Thyroid gland (tissue), 4 donors: ENCODE data around the gene SOX10. TPM values are rescaled to one million over a fixed set of nuclear protein-coding genes. Genes with fewer than 3 reads are reported as not detected.

Experiments used
- DNase-seq, 2 donors: peaks; one replicate each; pipeline ENCODE4 v3.0.0-alpha.2; 2019
- H3K27ac ChIP-seq, 3 donors: fragments of 200-600 bp; sonication (generic); 1 replicate in 2 of 3; 2 replicates in 1 of 3; pipeline ENCODE4 v1.5.1; 2016 to 2019; ENCODE audit warnings: mild to moderate bottlenecking in 1 of 3, moderate library complexity in 1 of 3
- H3K27me3 ChIP-seq: fragments of 200-600 bp; sonication (generic); one replicate; pipeline ENCODE4 v1.5.1; 2019
- H3K36me3 ChIP-seq, 2 donors: fragments of 200-600 bp; sonication (generic); one replicate each; pipeline ENCODE4 v1.5.1; 2016 to 2019
- H3K4me1 ChIP-seq, 2 donors: fragments of 200-600 bp; sonication (generic); one replicate each; pipeline ENCODE4 v1.5.1; 2017 to 2019
- H3K4me3 ChIP-seq, 3 donors: fragments of 200-600 bp; sonication (generic); replicated peaks in 1 of 3; 1 replicate in 2 of 3; 2 replicates in 1 of 3; pipeline ENCODE4 v1.5.1; 2016; ENCODE audit warnings: mild to moderate bottlenecking in 1 of 3
- H3K9me3 ChIP-seq: fragments of 200-600 bp; sonication (generic); one replicate; pipeline ENCODE4 v1.5.1; 2017
- CTCF ChIP-seq, 6 experiments: fragments of 200-600 bp in 3 of 6; fragments of 450-650 bp in 3 of 6; sonication (generic) in 3 of 6; IDR thresholded peaks; one replicate each; pipeline ENCODE4 v1.5.1; 2016 to 2019; ENCODE audit warnings: antibody characterized with exemption in 6 of 6, mild to moderate bottlenecking in 2 of 6, inconsistent platforms in 1 of 6, moderate library complexity in 1 of 6
- POLR2A ChIP-seq, 2 donors: fragments of 450-650 bp; IDR thresholded peaks; one replicate each; pipeline ENCODE4 v1.6.1; 2017; ENCODE audit warnings: antibody characterized with exemption in 2 of 2, mild to moderate bottlenecking in 2 of 2, moderate library complexity in 1 of 2
- WGBS, 2 donors: methylation state at CpG; one replicate each; pipeline ENCODE4 v1.1.5; 2017; 5-methylcytosine and 5-hydroxymethylcytosine counted together
- intact Hi-C: fragments of 100-400 bp; cut with DNase I; formaldehyde crosslinking; loops from one replicate; pipeline ENCODE4 v1.15.1; 2023
- microRNA-seq: library from miRNA; unstranded; fragments of <30 nt; microRNA quantifications from one replicate; pipeline ENCODE4, GENCODE V29; 2016
- total RNA-seq, 4 donors: library from RNA; depleted of rRNA; stranded (reverse); fragments of >200 nt; gene quantifications; one replicate each; pipeline ENCODE4 v1.2.3, GENCODE V29; 2016

SOX10 gene
- total RNA-seq, 4 donors from 2014 or later: 0.34 TPM; not detected in 3

- 92 to 93% methylated on average over 4 of the region's 4 CpGs for WGBS, 2 donors
- TF ChIP-seq POLR2A (IDR thresholded peaks at IDR 0.05) (no peak), CTCF (IDR thresholded peaks at IDR 0.05) (no peak)
- H3K27ac ChIP-seq: no peak overlapping the region
- intact Hi-C loops: no loop called here
- no peaks in the 10 kb centered on the region for H3K4me1 ChIP-seq
- H3K36me3 ChIP-seq: peaks cover 30 to 39% of the 10 kb centered on the region in 2 donors
- DNase-seq: no peak
- no peaks in the 10 kb centered on the region for H3K27me3 ChIP-seq
- no peaks in the 10 kb centered on the region for H3K9me3 ChIP-seq
- no peak overlapping the region for H3K4me3 ChIP-seq
Measured at GRCh38 chr22:37923927-37924326, 60.4 kb downstream of the SOX10 start.

Small RNA genes lying within 50 kb of the gene (microRNA-seq; reads per million reads assigned to microRNA genes)
- gene MIR4534: not detected
- gene MIR6820: 1.5 reads per million

Other genes with a start within 250 kb of the SOX10 start
- 10 to 100 TPM; 30.4 to 59.1 (median 38.2) TPM for gene GCAT, start 176.6 kb downstream of the SOX10 start, total RNA-seq
- not detected for gene GALR3, start 161.2 kb downstream of the SOX10 start, total RNA-seq
- 10 to 100 TPM; 54.7 to 75.9 (median 61.5) TPM for gene ANKRD54, start 140.2 kb downstream of the SOX10 start, total RNA-seq
- gene EIF3L, start 135.1 kb downstream of the SOX10 start, total RNA-seq: 100 to 1,000 TPM; 423 to 557 (median 455) TPM
- gene MICALL1, start 78.3 kb downstream of the SOX10 start, total RNA-seq: 10 to 100 TPM; 22.2 to 48.3 (median 30.8) TPM
- 1 to 10 TPM in 1 of 4 donors, under 1 TPM in 3; 0.59 to 1.7 (median 0.73) TPM for gene C22orf23, start 31.0 kb downstream of the SOX10 start, total RNA-seq
- 10 to 100 TPM; 19.7 to 88.9 (median 55.2) TPM for gene POLR2F, start 30.9 kb downstream of the SOX10 start, total RNA-seq
- gene PICK1, start 72.8 kb upstream of the SOX10 start, total RNA-seq: 10 to 100 TPM; 52.2 to 81.4 (median 57.5) TPM
- gene SLC16A8, start 99.6 kb upstream of the SOX10 start, total RNA-seq: 1 to 10 TPM in 1 of 4 donors, under 1 TPM in 1, not detected in 2; 0.88 to 1.0 TPM
- gene BAIAP2L2, start 126.1 kb upstream of the SOX10 start, total RNA-seq: 1 to 10 TPM in 2 of 4 donors, under 1 TPM in 2; 0.50 to 1.7 (median 1.1) TPM
- 100 to 1,000 TPM; 106 to 122 (median 112) TPM for gene PLA2G6, start 197.3 kb upstream of the SOX10 start, total RNA-seq
- 100 to 1,000 TPM in 1 of 4 donors, 10 to 100 TPM in 3; 13.1 to 111 (median 24.6) TPM for gene MAFF, start 217.4 kb upstream of the SOX10 start, total RNA-seq